GM19452 (cell line): ENCODE results near the gene UPK3A.

Experiments
- ATAC-seq: cut with Tn5 transposase; IDR thresholded peaks from one replicate; pipeline ENCODE4 v1.9.1; 2021; ENCODE audit not compliant: unreplicated experiment

The UPK3A gene

DNA sequence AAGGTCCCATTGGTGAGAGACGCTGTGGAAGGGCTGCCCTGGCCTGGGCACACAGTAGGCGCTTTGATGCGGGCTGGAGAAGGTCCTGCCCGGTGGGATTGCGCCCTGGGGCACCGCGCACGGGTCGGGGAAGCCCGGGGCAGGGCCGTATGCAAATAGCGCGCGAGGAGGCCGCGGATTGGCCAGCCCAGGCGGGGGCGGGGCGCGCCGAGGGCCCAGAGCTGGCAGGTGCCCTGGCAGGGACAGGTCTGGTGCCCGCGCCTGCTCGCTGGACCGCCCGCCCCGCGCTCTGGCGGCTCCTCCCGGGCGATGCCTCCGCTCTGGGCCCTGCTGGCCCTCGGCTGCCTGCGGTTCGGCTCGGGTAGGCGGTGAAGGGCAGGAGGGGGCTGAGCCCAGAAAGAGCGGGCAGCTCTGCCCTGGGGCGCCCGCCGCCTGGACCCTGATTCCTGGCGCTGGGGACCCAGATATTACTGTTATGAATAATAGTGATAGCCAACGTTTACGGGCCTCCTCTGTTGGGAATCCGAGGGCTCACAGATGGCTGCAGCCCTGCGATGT lies at the start of gene UPK3A:
UPK3A (plus strand) TSS at position 245 of the 558 bp plus-strand sequence; CDS start at position 310, 65 bp downstream.
- ATAC-seq: no peak

DNA sequence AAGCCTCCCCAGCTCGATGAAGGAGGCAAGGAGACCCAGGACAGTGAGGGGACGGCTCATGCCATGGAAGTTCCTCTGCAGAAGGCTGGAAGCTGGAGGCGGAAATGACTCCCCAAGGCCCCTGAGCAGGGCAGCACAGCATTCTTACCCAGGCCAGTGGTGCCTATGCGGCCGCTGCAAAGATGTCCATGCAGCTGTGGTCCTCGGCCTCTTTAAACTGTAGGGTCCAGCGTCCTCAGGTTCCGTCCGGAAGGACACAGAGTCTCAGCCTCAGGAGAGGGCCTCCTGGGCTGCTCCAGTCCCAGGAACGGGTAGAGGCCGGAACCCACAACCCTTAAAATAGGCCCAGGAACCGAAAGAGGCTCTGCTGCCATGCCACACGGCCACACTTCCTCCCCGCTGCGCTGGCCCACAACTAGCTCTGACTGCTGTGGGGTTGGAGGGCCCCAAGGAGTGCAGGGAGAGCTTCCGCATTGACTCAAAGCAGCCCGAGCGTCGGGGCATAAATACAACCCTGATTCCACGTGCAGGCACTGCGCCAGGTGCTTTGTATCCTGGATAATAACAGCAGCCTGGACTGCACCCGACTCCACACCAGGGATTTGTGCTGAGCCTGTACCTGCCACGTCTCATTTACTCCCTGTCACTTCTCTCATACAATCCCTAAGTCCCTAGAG lies 49.5 kb upstream of the UPK3A start:
- peak; percentile 74 for ATAC-seq

GRCh38 chr22:45235851-45236342 lies 48.9 kb upstream of the UPK3A start:
- ATAC-seq: peak; percentile 22

- ATAC-seq: no peak
Measured at GRCh38 chr22:45237065-45237990, 47.4 kb upstream of the UPK3A start.

DNA sequence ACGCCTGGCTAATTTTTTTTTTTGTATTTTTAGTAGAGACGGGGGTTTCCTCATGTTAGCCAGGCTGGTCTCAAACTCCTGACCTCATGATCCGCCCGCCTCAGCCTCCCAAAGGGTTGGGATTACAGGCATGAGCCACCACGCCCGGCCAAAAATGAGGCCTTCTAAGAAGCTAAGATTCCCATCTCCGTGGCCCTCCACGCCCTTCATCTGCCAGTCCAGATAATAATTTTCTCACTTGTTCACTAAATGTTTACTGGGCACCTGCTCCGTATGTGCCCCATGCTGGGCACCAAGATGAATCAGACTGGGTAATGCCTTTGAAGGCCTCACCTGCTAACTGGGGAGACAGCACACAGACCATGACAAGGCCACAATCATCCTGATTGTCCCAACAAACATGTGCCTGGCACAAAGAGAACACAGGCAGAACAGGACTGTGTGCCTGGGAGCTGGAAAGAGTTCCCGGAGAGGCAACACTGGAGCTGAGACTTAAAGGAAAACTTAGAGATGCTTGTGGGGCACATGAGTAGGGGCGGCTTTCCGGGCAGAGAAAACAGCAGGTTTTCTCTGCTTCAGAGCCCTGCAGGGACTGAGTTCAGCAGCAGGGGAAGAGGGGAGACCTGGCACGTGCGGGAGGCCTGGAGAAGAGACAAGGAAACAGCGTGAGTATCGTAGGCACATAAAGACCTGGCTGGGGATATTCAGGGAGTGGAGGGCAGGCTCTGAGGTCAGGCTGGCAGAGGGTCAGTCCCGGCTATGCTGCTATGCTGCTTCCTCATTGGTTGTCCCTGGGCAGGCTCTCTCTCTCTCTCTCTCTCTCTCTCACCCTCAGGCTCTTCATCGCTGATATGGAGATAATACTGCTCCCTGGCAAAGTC lies 46.4 kb upstream of the UPK3A start:
- no peak for ATAC-seq

- no peak for ATAC-seq
Measured at GRCh38 chr22:45238957-45239680, 45.6 kb upstream of the UPK3A start.

DNA sequence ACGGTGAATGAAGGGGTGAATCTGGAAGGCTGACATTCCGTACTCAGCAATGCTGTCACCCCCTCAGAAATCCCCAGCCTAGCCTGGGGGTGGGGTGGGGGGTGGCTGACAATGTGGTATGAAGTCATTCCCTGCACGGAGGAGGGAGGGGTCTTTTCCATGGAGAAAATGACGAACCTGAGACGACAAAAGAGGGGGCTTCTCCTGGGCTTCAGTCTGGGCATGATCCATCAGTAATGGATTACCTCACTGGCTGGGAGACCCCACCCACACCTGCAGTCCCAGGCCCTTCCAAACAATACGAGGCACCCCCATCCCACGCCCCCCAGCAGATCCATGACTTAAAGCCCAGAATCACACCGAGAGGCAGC lies 45.1 kb upstream of the UPK3A start:
- no peak for ATAC-seq

DNA sequence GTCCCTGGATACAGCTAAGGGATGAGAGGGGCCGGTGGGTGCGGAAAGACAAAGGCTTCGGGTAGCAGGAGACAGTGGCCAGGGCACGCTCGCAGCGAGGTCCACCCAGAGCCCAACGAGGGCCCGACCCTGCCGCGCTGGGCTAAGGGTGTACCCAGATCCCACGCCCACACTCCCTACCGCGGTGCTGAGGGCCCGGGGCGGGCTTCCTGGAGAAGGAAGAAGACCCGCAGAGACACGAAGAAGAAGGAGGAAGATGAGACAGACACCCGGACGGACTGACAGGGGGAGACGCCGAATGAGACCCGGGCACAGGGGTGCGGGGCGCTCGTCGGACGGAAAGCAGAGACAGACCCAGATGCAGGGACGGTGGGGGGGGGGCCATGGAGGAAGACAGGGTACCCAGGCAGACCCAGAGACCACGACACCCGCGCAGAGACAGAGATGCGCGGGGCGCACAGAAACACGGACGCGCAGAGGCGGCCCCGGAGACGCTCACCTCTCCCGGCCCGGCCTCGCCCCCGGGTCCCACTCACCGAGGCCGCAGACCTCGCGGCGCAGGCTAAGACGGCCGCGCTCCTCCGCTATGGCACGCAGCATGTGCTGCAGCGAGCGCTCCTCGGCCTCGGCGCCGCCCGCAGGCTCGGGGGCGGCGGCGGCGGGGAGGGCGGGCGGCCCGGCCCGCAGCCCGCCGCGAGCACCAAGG lies 44.5 kb upstream of the UPK3A start:
- ATAC-seq: no peak

- no peak for ATAC-seq
Measured at GRCh38 chr22:45240810-45241631, 43.7 kb upstream of the UPK3A start, which contains the start of gene KIAA0930. KIAA0930 (minus strand) TSS chr22:45240894; CDS start chr22:45240703, 191 bp downstream.

GRCh38 chr22:45242778-45243191 lies 42.0 kb upstream of the UPK3A start:
- no peak for ATAC-seq

DNA sequence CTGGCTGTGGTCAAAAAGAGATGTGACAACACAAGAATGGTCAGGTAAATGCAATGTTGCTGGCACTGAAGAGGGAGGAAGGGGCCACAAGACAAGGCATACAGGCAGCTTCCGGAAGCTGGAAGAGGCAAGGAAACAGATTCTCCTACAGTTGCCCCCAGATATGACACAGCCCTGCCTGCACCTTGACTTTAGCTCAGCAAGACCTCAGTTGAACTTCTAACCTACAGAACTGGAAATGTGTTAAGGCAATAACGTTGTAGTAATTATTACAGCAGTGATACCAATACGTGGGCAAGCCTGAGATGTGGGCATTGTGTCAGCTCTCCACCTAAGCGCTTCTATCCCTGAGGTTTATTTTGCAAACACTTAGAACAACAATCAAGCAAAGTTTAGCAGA lies 39.8 kb upstream of the UPK3A start:
- no peak for ATAC-seq

DNA sequence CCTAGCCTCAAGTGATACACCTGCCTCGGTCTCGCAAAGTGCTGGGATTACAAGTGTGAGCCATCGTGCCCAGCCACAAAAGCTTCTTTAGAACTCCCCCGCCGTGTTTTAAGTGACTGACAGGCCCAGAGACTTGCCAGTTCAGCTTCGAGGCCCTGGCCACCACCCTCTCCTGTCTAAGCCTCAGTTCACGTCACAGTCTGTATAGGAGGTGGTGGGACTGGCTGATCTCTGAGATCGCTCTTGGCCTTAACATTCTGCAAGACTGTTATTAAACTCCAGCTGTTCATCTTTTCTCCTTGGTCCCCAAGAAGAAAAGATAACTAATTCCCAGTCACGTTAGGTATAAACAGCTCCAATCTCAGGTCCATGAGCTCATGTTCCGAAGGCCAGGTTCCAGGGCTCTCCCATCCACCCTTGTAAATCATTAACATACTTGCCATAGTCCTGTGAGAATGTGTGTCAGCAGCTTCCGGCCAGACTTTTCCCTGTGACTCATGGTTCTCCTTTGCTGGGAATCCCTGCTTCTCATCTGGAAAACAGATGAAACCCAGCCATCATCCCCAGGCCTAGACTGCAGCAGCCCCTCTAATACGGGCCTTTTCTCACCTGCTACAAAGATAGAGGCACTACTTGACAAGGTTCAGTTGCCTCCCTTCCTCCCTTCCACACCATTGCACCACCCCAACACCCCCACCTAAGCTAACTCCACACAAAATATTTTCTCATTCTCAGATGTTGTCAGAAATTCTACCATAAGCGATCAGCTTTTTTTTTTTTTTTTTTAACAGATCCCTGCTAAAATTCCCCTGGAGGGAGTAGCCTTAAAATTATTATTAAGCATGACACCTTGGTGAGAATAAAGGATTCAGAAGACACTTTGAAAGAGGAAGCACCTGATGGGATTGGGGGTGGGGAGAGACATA lies 38.4 kb upstream of the UPK3A start:
- ATAC-seq: no peak

DNA sequence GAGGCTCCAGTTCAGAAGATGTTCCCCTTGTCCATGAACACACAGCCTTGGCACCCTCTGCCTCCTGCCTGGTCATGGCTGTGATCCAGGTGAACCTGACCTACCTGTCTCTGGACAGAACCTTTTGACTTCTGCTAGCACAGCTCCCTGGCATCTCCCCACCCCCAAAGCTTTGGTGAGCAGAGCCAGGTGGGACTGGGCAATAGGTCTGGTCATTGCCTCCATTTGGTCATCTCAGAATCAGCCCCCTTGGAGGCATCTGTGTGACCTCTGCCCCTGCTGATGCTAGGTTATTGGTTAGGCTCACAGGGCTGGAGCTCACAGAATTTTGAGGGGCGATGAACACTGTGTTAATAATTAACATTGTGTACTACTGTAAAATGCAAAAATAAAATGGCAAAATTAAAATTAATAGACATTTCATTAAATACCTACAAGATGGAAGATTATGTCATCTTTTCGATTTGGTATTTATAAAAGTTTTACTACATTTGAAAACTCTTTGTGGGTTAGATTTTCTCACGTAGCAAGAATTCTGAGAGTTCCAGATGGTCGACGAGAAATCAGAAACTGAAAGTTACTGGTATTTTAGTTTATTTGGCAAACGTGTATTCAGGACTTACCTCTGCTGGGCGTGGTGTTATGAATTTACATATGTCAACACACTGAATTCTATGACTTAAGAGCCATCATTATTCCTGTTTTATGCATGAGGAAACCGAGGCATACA lies 35.8 kb upstream of the UPK3A start:
- ATAC-seq: no peak

DNA sequence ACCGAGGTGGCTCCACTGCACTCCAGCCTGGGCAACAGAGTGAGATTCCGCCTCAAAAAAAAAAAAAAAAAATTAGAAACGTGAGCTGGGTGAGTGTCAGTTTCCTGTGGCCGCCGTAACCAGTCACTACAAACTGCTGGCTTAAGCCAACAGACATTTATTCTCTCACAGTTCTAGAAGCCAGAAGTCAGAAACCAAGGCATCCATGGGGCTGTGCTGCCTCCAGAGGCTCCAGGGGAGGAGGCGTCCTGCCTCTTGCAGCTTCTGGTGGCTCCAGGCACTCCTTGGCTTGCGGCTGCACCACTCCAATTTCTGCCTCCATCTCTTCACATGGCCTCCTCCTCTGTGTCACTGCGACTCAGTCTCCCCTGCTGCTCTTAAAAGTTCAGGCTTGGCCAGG lies 32.9 kb upstream of the UPK3A start:
- no peak for ATAC-seq

- ATAC-seq: no peak
Measured at GRCh38 chr22:45253039-45253641, 31.6 kb upstream of the UPK3A start.

- no peak for ATAC-seq
Measured at GRCh38 chr22:45254388-45254787, 30.4 kb upstream of the UPK3A start.
